KMS-11 (cell line): ENCODE results near the gene PLOD3.

Experiments
- H2AFZ ChIP-seq: fragments of 200-600 bp; sonication (generic); 2 replicates; pipeline ENCODE4 v1.6.1; 2016; ENCODE audit warnings: antibody characterized with exemption, mixed run types, low read depth
- H3K27ac ChIP-seq: fragments of 200-600 bp; sonication (generic); 2 replicates; pipeline ENCODE4 v1.6.1; 2016; ENCODE audit warnings: mild to moderate bottlenecking, mixed run types
- H3K27me3 ChIP-seq: fragments of 200-600 bp; sonication (generic); 2 replicates; pipeline ENCODE4 v1.6.1; 2017; ENCODE audit warnings: mild to moderate bottlenecking, low read depth, mixed run types, moderate library complexity; ENCODE audit not compliant: insufficient read depth
- H3K36me3 ChIP-seq: fragments of 200-600 bp; sonication (generic); 2 replicates; pipeline ENCODE4 v1.6.1; 2017; ENCODE audit warnings: mild to moderate bottlenecking, mixed run types; ENCODE audit not compliant: insufficient read depth
- H3K4me1 ChIP-seq: fragments of 200-600 bp; sonication (generic); 2 replicates; pipeline ENCODE4 v1.6.1; 2016; ENCODE audit warnings: mild to moderate bottlenecking, low read depth, mixed run types; ENCODE audit not compliant: poor library complexity, severe bottlenecking
- H3K4me2 ChIP-seq: fragments of 200-600 bp; sonication (generic); 2 replicates; pipeline ENCODE4 v1.7.0; 2016; ENCODE audit warnings: mild to moderate bottlenecking, mixed run types
- H3K4me3 ChIP-seq: fragments of 200-600 bp; sonication (generic); IDR thresholded peaks from 2 replicates; pipeline ENCODE4 v1.6.1; 2017; ENCODE audit warnings: low read depth, low read length, mixed read lengths; ENCODE audit not compliant: insufficient read depth
- H3K79me2 ChIP-seq: fragments of 200-600 bp; sonication (generic); 2 replicates; pipeline ENCODE4 v1.6.1; 2016; ENCODE audit warnings: low read depth, mixed run types; ENCODE audit not compliant: insufficient read depth
- H3K9ac ChIP-seq: fragments of 200-600 bp; sonication (generic); 2 replicates; pipeline ENCODE4 v1.6.1; 2016; ENCODE audit warnings: mild to moderate bottlenecking, mixed run types
- H4K20me1 ChIP-seq: fragments of 200-600 bp; sonication (generic); 2 replicates; pipeline ENCODE4 v1.6.1; 2016; ENCODE audit warnings: mild to moderate bottlenecking, mixed run types; ENCODE audit not compliant: insufficient read depth
- TF ChIP-seq, protein P1 (sequence below): fragments of 200-600 bp; sonication (generic); conservative IDR thresholded peaks from 2 replicates; pipeline ENCODE4 v1.6.1; 2017; ENCODE audit warnings: low read depth, mild to moderate bottlenecking, antibody characterized with exemption, low read length, moderate library complexity, mixed read lengths

Gene PLOD3

DNA sequence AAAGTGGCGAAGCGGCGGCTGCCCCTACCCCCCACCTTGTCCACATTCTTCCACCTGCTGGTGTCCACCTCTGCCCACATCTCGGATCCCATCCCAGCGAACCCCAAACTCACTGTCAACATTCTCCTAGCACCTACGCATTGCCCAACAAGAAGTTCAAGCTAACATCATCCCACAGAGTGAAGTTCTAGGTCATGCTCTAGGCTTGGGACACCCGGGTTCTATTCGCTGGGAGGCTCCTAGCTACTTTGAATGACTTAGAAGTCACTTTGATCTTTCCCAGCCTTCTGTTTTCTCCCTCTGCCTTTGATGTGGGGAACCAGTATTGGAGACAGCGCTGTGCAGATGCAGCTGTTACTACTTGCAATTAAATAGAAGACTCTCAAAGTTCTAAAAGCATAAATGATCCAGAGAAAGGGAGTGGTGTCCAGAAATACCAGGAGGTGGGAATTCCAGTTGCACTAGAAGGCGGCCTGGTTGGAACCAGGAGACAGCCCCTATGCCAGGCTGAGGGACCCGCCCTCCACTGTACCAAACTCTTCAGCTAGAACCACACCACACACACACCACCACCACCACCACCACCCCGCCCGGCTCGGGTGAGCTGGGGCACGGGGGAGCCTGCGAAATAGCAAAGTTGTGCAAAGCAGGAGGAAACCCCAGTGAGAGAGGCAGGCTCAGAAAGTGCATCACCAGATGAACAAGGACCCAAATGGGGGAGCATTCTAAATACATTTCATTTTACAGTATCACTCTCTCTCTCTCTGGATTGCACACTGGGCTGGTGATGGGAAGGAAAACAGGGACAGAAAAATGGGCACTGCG lies 46.6 kb downstream of the PLOD3 start:
- no peak overlapping the region for H2AFZ ChIP-seq
- TF ChIP-seq, protein P1, sequence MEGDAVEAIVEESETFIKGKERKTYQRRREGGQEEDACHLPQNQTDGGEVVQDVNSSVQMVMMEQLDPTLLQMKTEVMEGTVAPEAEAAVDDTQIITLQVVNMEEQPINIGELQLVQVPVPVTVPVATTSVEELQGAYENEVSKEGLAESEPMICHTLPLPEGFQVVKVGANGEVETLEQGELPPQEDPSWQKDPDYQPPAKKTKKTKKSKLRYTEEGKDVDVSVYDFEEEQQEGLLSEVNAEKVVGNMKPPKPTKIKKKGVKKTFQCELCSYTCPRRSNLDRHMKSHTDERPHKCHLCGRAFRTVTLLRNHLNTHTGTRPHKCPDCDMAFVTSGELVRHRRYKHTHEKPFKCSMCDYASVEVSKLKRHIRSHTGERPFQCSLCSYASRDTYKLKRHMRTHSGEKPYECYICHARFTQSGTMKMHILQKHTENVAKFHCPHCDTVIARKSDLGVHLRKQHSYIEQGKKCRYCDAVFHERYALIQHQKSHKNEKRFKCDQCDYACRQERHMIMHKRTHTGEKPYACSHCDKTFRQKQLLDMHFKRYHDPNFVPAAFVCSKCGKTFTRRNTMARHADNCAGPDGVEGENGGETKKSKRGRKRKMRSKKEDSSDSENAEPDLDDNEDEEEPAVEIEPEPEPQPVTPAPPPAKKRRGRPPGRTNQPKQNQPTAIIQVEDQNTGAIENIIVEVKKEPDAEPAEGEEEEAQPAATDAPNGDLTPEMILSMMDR, result no peak
- H3K36me3 ChIP-seq, result no peaks in the 10 kb centered on the region
- no peak overlapping the region for H3K4me2 ChIP-seq
- H3K27me3 ChIP-seq, result peaks cover 96% of the 10 kb centered on the region
- H3K27ac ChIP-seq, result no peak overlapping the region
- H4K20me1 ChIP-seq, result no peaks in the 10 kb centered on the region
- no peak overlapping the region for H3K9ac ChIP-seq
- no peak overlapping the region for H3K4me3 ChIP-seq
- peaks cover 9% of the 10 kb centered on the region for H3K4me1 ChIP-seq
- H3K79me2 ChIP-seq, result no peaks in the 10 kb centered on the region

DNA sequence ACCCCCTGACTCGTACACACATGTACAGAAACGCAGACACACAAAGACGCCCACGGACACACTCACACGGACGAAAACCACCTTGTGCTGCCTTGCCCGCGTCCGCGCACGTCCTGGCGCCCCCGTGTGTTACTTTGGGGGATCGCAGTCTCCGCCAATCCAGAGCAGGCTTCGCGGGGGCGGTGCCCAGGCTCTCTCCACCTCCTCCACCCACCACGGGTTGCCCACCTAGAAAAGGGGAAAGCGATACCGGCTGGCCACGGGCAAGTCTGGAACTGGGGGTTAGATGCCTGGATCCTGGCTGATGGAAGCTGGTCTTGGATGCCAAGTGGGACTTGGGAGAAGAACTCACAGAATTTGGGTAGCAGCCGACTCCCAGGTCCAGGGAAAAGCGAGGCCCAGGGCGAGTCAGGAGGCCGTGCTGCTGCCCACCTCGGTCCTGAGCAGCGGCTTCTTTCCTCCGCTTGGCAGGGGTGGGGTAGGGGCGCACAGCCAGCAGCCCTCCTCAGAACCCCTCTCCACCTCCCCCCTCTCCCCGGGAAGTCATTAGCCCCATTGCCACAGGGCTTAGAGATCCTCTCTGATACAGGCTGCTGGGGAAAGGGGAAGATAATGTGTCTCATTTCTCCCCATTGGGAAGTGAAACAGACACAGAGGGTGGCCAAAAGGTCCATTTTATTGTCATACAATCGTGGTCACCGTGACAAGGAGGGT lies 47.4 kb downstream of the PLOD3 start:
- Histone ChIP-seq H4K20me1 (no peaks in the 10 kb centered on the region), H3K27me3 (peaks cover 89% of the 10 kb centered on the region), H3K9ac (no peak overlapping the region), H3K79me2 (no peaks in the 10 kb centered on the region), H3K4me2 (peak overlapping the region; percentile 18; the same call in 1 of the 2 replicates), H3K4me1 (peaks cover 15% of the 10 kb centered on the region), H3K36me3 (no peaks in the 10 kb centered on the region), H2AFZ (peak overlapping the region; percentile 38; the same call in 1 of the 2 replicates), H3K4me3 (no peak overlapping the region), H3K27ac (no peak overlapping the region)
- TF ChIP-seq, protein P1, result peak; percentile 89

DNA sequence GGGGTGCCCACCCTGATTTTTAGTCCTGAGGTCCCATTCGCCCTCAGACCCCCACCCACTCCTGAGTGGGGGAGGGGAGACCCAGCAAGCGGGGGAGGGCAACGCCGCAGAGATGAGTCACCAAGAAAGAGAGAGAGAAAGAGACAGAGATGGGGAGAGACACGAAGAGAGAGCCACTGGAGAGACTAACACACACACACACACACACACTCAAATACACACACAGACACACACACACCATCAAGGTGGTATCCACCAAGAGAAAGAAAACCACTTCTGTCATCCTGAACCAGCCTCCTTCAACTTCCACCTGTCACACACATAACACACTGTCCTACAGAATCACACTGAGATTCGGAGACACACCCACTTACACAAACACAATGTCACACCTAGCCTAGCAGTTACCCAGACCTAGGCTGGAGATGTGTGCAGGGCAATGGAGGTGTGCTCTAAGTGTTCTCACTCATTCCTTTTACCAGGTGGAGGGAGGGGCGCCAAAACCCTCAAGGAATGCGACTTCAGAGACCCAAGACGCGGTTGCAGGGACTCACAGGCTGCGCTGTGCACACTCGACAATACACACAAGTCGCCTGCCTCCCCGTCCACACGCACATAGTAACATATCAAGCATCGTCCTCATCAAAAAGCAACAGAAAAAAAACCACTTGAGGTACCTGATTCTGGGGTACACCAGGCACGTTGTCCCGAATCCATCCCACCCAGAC lies 48.1 kb downstream of the PLOD3 start:
- H3K27ac ChIP-seq, result no peak overlapping the region
- H3K4me1 ChIP-seq, result peaks cover 18% of the 10 kb centered on the region
- TF ChIP-seq, protein P1, result no peak
- H3K9ac ChIP-seq, result no peak overlapping the region
- H3K4me2 ChIP-seq, result peak overlapping the region; percentile 18; the same call in 1 of the 2 replicates
- peak overlapping the region; percentile 38; the same call in 1 of the 2 replicates for H2AFZ ChIP-seq
- no peaks in the 10 kb centered on the region for H3K79me2 ChIP-seq
- no peak overlapping the region for H3K4me3 ChIP-seq
- peaks cover 87% of the 10 kb centered on the region for H3K27me3 ChIP-seq
- no peaks in the 10 kb centered on the region for H3K36me3 ChIP-seq
- H4K20me1 ChIP-seq, result no peaks in the 10 kb centered on the region

DNA sequence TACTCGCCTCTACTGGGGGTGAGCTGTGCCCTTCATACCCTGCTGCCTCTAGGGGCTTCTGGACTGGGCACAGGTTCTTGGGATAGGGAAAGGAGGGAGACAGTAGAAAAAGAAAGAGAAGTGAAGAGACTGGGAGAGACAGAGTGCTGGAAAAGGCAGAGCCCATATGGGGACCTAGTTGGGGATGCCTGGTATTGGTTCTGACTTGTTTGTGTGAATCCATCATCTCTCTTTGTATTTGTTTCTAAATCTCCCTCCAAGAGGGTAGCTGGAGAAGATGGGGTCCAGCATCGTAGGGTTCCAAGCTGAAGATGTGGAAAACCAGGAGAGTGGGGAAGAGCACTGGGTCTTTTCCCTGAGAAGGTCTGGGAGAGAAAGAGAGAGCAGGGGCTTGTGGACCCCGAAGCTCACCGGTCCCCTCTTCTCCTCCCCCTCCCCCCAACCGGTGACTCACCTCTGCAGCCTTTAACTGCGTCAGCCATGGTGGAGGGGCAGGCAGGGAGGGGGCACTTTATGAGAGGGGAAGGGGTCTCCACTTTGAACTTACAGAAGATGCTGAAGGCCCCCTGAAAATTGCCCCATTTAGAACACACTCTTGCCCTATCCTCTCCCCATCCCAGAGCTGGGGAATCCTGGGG lies 48.9 kb downstream of the PLOD3 start:
- TF ChIP-seq, protein P1, result no peak
- Histone ChIP-seq H3K4me1 (peaks cover 18% of the 10 kb centered on the region), H2AFZ (no peak overlapping the region), H3K27ac (no peak overlapping the region), H3K4me3 (no peak overlapping the region), H3K4me2 (no peak overlapping the region), H3K79me2 (no peaks in the 10 kb centered on the region), H3K9ac (no peak overlapping the region), H4K20me1 (no peaks in the 10 kb centered on the region), H3K36me3 (no peaks in the 10 kb centered on the region), H3K27me3 (peaks cover 80% of the 10 kb centered on the region)
